ENCODE measurements around the gene TBCCD1. TPM values are rescaled to one million over a fixed set of nuclear protein-coding genes. Genes with fewer than 3 reads are reported as not detected.

TBCCD1 gene, protein sequence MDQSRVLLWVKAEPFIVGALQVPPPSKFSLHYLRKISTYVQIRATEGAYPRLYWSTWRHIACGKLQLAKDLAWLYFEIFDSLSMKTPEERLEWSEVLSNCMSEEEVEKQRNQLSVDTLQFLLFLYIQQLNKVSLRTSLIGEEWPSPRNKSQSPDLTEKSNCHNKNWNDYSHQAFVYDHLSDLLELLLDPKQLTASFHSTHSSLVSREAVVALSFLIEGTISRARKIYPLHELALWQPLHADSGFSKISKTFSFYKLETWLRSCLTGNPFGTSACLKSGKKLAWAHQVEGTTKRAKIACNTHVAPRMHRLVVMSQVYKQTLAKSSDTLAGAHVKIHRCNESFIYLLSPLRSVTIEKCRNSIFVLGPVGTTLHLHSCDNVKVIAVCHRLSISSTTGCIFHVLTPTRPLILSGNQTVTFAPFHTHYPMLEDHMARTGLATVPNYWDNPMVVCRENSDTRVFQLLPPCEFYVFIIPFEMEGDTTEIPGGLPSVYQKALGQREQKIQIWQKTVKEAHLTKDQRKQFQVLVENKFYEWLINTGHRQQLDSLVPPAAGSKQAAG
- total RNA-seq (13.1 and 13.7 TPM in 2 replicates), polyA plus RNA-seq (12.3 and 16.8 TPM in 2 replicates), polyA minus RNA-seq (ENCODE audit: low replicate concordance) (2.9 and 11.5 TPM in 2 replicates)
- polyA plus RNA-seq (2012) = 6.1 and 7.3 TPM in 2 replicates

DNA sequence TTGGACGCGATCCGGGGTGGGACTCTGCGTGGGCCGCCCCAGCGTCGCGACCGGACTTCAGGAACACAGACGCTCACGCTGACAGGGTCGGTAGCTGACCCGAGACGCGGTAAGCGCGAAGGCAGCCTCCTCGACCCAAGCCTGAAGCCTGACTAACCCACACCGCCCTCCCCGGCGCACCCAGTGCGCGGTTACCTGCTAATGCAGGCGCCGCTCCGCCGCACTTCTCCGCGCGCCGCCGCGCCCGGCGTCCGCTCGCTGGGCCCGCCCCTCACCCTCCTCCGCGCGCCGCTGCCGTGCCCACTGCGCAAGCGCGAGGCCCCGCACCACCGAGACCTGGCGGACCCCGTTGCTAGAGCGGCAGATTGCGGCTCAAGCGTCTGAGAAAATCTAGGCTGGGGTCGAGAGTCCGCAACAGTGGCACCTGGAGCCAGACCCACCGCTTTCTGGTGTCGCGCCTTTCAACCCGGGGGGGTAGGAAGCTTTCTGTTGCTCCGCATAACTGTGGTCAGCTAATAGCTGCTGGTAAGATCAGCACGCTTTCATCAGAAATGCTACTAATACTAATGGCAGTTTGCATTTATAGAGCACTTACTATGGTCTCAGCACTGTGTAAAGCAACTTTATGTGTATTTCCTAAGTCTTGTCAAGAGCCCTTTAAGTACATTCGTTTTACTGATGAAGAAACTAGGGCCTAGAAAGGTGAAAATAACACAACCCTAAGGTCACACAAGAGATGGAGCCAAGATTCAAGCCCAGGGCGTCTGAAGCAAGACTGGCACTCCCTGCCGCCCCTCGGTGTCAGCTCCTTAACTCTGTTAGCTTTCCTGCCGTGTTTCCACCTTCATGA lies at the start of gene TBCCD1:
TBCCD1 (minus strand) TSS at position 268 of the 850 bp plus-strand sequence. CDS start 3,010 bp downstream, outside the sequence.
- Histone ChIP-seq H3K9me3 (ENCODE audit: control insufficient read depth, insufficient read depth, low read depth, low read length) (no peaks in the 10 kb centered on the region), H3K4me2 (ENCODE audit: extremely low read depth, insufficient read depth, low read length) (peak within 1 kb of the TSS; percentile 84), H3K9ac (ENCODE audit: insufficient read depth, low read length) (peak within 1 kb of the TSS; percentile 73), H4K20me1 (ENCODE audit: control insufficient read depth, extremely low read depth, insufficient read depth, low read length) (no peaks in the 10 kb centered on the region), H3K4me1 (ENCODE audit: control insufficient read depth, extremely low read depth, insufficient read depth, low read length) (no peaks in the 10 kb centered on the region), H3K79me2 (ENCODE audit: control insufficient read depth, insufficient read depth, low read length) (peaks cover 16% of the 10 kb centered on the region), H3K27me3 (ENCODE audit: control insufficient read depth, insufficient read depth, low read length) (no peaks in the 10 kb centered on the region), H2AFZ (ENCODE audit: low read length) (peak within 1 kb of the TSS; percentile 94), H3K4me3 (replicated peaks in 1 of 4; ENCODE audit: control extremely low read depth in 1 of 4, insufficient read depth in 1 of 4, low read depth in 3 of 4, low read length in 4 of 4) (peak within 1 kb of the TSS; percentile 69 to 90 (median 84)), H3K36me3 (ENCODE audit: control insufficient read depth, insufficient read depth, low read length) (no peaks in the 10 kb centered on the region), H3K27ac (ENCODE audit: insufficient read depth, low read length) (peak within 1 kb of the TSS; percentile 57)
- no peak for TF ChIP-seq EZH2 (IDR thresholded peaks at IDR 0.05; ENCODE audit: low read length, missing control alignments)
- TF ChIP-seq, protein P1, sequence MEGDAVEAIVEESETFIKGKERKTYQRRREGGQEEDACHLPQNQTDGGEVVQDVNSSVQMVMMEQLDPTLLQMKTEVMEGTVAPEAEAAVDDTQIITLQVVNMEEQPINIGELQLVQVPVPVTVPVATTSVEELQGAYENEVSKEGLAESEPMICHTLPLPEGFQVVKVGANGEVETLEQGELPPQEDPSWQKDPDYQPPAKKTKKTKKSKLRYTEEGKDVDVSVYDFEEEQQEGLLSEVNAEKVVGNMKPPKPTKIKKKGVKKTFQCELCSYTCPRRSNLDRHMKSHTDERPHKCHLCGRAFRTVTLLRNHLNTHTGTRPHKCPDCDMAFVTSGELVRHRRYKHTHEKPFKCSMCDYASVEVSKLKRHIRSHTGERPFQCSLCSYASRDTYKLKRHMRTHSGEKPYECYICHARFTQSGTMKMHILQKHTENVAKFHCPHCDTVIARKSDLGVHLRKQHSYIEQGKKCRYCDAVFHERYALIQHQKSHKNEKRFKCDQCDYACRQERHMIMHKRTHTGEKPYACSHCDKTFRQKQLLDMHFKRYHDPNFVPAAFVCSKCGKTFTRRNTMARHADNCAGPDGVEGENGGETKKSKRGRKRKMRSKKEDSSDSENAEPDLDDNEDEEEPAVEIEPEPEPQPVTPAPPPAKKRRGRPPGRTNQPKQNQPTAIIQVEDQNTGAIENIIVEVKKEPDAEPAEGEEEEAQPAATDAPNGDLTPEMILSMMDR (conservative IDR thresholded peaks at IDR 0.05 in 1 of 2, IDR thresholded peaks at IDR 0.05 in 1 of 2; ENCODE audit: low read depth in 1 of 2, low read length in 2 of 2) = no peak
- peak; percentile 82 to 89 for DNase-seq (ENCODE audit: low read depth in 2 of 2)

DNA sequence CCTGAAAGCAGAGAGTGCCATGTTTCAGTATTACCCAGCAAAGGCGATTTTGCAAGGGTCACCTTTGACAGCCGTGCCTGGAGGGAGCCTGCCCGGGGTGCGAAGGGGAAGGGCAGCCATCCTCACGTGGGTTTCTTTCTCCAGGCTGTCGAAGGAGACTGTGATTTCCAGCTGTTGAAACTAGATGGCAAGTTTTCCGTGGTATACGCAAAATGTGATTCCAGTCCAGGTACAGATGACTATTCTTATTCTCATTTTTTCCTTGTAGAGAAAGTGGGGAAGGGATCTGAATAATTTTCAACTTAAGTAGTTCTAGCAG lies 49.1 kb upstream of the TBCCD1 start:
- Histone ChIP-seq H2AFZ (ENCODE audit: low read length) (no peak overlapping the region), H3K9ac (ENCODE audit: insufficient read depth, low read length) (no peak overlapping the region), H3K4me1 (ENCODE audit: control insufficient read depth, extremely low read depth, insufficient read depth, low read length) (no peaks in the 10 kb centered on the region), H3K79me2 (ENCODE audit: control insufficient read depth, insufficient read depth, low read length) (no peaks in the 10 kb centered on the region), H4K20me1 (ENCODE audit: control insufficient read depth, extremely low read depth, insufficient read depth, low read length) (no peaks in the 10 kb centered on the region), H3K36me3 (ENCODE audit: control insufficient read depth, insufficient read depth, low read length) (no peaks in the 10 kb centered on the region), H3K4me3 (replicated peaks in 1 of 4; ENCODE audit: control extremely low read depth in 1 of 4, insufficient read depth in 1 of 4, low read depth in 3 of 4, low read length in 4 of 4) (no peak overlapping the region), H3K27me3 (ENCODE audit: control insufficient read depth, insufficient read depth, low read length) (peaks cover 9% of the 10 kb centered on the region), H3K9me3 (ENCODE audit: control insufficient read depth, insufficient read depth, low read depth, low read length) (no peaks in the 10 kb centered on the region), H3K4me2 (ENCODE audit: extremely low read depth, insufficient read depth, low read length) (no peak overlapping the region), H3K27ac (ENCODE audit: insufficient read depth, low read length) (no peak overlapping the region)
- no peak for DNase-seq (ENCODE audit: low read depth in 2 of 2)
- TF ChIP-seq EZH2 (IDR thresholded peaks at IDR 0.05; ENCODE audit: low read length, missing control alignments) = no peak
- TF ChIP-seq, protein P1 (conservative IDR thresholded peaks at IDR 0.05 in 1 of 2, IDR thresholded peaks at IDR 0.05 in 1 of 2; ENCODE audit: low read depth in 1 of 2, low read length in 2 of 2) = no peak
